HCT116 (cell line): Measurements from ENCODE around the gene CD58. TPM values are rescaled to one million over a fixed set of nuclear protein-coding genes. Genes with fewer than 3 reads are reported as not detected.
"Not testable (repeated sequence)": the region's sequence is repeated elsewhere in the genome, so short reads cannot be mapped to it uniquely, and the experiment has no call there.

ENCODE experiments used
- ATAC-seq: fragments of 200-7000 bp; cut with Tn5 transposase; 2 replicates; pipeline ENCODE4 v1.9.1; 2020; ENCODE audit warnings: mild to moderate bottlenecking, moderate library complexity
- BruUV-seq: library from RNA; stranded (reverse); fragments of 400-500 nt; replicated peaks from 2 replicates; lab custom pipeline; 2021; lab: Mats Ljungman, UMichigan
- CTCF ChIA-PET: fragments of 300-600 bp; sonication (Branson Sonifier 250); formaldehyde crosslinking; loops from one replicate; lab custom pipeline; 2021; ENCODE audit warnings: antibody characterized with exemption; lab: Charles Lee
- POLR2A ChIA-PET: fragments of 300-600, 350-600 bp; sonication (Branson Sonifier 250); formaldehyde crosslinking; loops from one replicate; lab custom pipeline; 2021; ENCODE audit warnings: antibody characterized with exemption; lab: Charles Lee
- RAD21 ChIA-PET, 2 experiments: fragments of 300-600 bp; sonication (Branson Sonifier 250); formaldehyde crosslinking; loops; one replicate each; lab custom pipeline; 2023; ENCODE audit warnings: low total read pairs in 2 of 2; ENCODE audit not compliant: uncharacterized antibody in 2 of 2, unreplicated experiment in 2 of 2, low non-redundant PET in 1 of 2; lab: Charles Lee
- DNase-seq: peaks from one replicate; pipeline ENCODE4 v3.0.0-alpha.2; 2010; ENCODE audit warnings: low read depth, low spot score
- H2AFZ ChIP-seq: fragments of 200-600 bp; shearing (Covaris generic), sonication (generic); 2 replicates; pipeline ENCODE4 v1.6.1; 2017; ENCODE audit warnings: low read depth, mixed run types, mixed read lengths, antibody characterized with exemption, low read length; ENCODE audit not compliant: poor library complexity, severe bottlenecking
- H3K27ac ChIP-seq: 2 replicates; pipeline ENCODE4 v1.5.1; 2012; ENCODE audit warnings: low read depth, low read length
- H3K27me3 ChIP-seq: fragments of 200-600 bp; sonication (generic); 2 replicates; pipeline ENCODE4 v1.6.1; 2016; ENCODE audit warnings: mixed run types, low read length, mixed read lengths; ENCODE audit not compliant: insufficient read depth
- H3K36me3 ChIP-seq, 2 experiments: fragments of 200-500 bp in 1 of 2; fragments of 200-600 bp in 1 of 2; sonication (Bioruptor generic) in 1 of 2; sonication (generic) in 1 of 2; 2 replicates each; pipeline versions ENCODE4 v1.5.1 to v1.6.1; 2014 to 2016; ENCODE audit warnings: low read length in 2 of 2, inconsistent platforms in 1 of 2, mixed read lengths in 1 of 2, mixed run types in 1 of 2; ENCODE audit not compliant: insufficient read depth in 2 of 2, control insufficient read depth in 1 of 2
- H3K4me1 ChIP-seq, 2 experiments: fragments of 200-600 bp in 1 of 2; sonication (generic) in 1 of 2; 2 replicates each; pipeline versions ENCODE4 v1.5.1 to v1.6.1; 2012 to 2017; ENCODE audit warnings: low read length in 2 of 2, inconsistent platforms in 1 of 2, mild to moderate bottlenecking in 1 of 2, mixed read lengths in 1 of 2, mixed run types in 1 of 2, moderate library complexity in 1 of 2; ENCODE audit not compliant: insufficient read depth in 2 of 2, control insufficient read depth in 1 of 2
- H3K4me2 ChIP-seq: fragments of 200-600 bp; sonication (generic); 2 replicates; pipeline ENCODE4 v1.6.1; 2017; ENCODE audit warnings: mixed run types, low read length, mixed read lengths
- H3K4me3 ChIP-seq, 2 experiments: fragments of 200-600 bp in 1 of 2; sonication (generic) in 1 of 2; replicated peaks in 1 of 2; 2 replicates each; pipeline ENCODE4 v1.5.1; 2011 to 2016; ENCODE audit warnings: low read length in 2 of 2, control low read depth in 1 of 2, low read depth in 1 of 2, mild to moderate bottlenecking in 1 of 2, mixed read lengths in 1 of 2, mixed run types in 1 of 2
- H3K79me2 ChIP-seq: fragments of 200-600 bp; sonication (generic); 2 replicates; pipeline ENCODE4 v1.6.1; 2017; ENCODE audit warnings: mild to moderate bottlenecking, mixed run types, low read length, moderate library complexity, mixed read lengths; ENCODE audit not compliant: insufficient read depth
- H3K9ac ChIP-seq: fragments of 200-600 bp; sonication (generic); 2 replicates; pipeline ENCODE4 v1.6.1; 2016; ENCODE audit warnings: low read length, mixed read lengths
- H3K9me2 ChIP-seq: fragments of 200-600 bp; sonication (generic), shearing (Covaris generic); 2 replicates; pipeline ENCODE4 v1.6.1; 2017; ENCODE audit warnings: mixed run types, mild to moderate bottlenecking, moderate library complexity; ENCODE audit not compliant: insufficient read depth
- H3K9me3 ChIP-seq, 2 experiments: fragments of 200-500 bp in 1 of 2; fragments of 200-600 bp in 1 of 2; sonication (Bioruptor generic) in 1 of 2; sonication (generic) in 1 of 2; 2 replicates each; pipeline ENCODE4 v1.6.1; 2014 to 2017; ENCODE audit warnings: low read length in 2 of 2, mixed read lengths in 2 of 2, inconsistent platforms in 1 of 2, low read depth in 1 of 2, mild to moderate bottlenecking in 1 of 2, mixed run types in 1 of 2, moderate library complexity in 1 of 2; ENCODE audit not compliant: control insufficient read depth in 1 of 2, insufficient read depth in 1 of 2
- H4K20me1 ChIP-seq: fragments of 200-600 bp; sonication (generic), shearing (Covaris generic); 2 replicates; pipeline ENCODE4 v1.6.1; 2017; ENCODE audit warnings: mixed run types, mild to moderate bottlenecking, moderate library complexity; ENCODE audit not compliant: insufficient read depth
- CTCF ChIP-seq, 3 experiments: fragments of 200-600 bp in 1 of 3; sonication (generic) in 1 of 3; IDR thresholded peaks in 2 of 3; conservative IDR thresholded peaks in 1 of 3; 2 replicates each; pipeline ENCODE4 v1.5.1; 2012 to 2017; ENCODE audit warnings: low read depth in 2 of 3, low read length in 2 of 3, antibody characterized with exemption in 1 of 3, borderline replicate concordance in 1 of 3, control low read depth in 1 of 3, mild to moderate bottlenecking in 1 of 3, mixed read lengths in 1 of 3, mixed run types in 1 of 3, moderate library complexity in 1 of 3; ENCODE audit not compliant: insufficient read depth in 1 of 3
- POLR2A ChIP-seq: IDR thresholded peaks from 2 replicates; pipeline ENCODE4 v1.7.0; 2011; ENCODE audit warnings: borderline replicate concordance; ENCODE audit not compliant: insufficient read depth, insufficient read length; ENCODE audit errors: extremely low read depth
- RAD21 ChIP-seq: IDR thresholded peaks from 2 replicates; pipeline ENCODE4 v1.6.1; 2012; ENCODE audit warnings: low read depth, mild to moderate bottlenecking
- ZBTB33 ChIP-seq: IDR thresholded peaks from 2 replicates; pipeline ENCODE4 v1.6.1; 2011; ENCODE audit warnings: mild to moderate bottlenecking, low read length, moderate library complexity; ENCODE audit not compliant: insufficient replicate concordance; ENCODE audit errors: extremely low read depth
- ZNF274 ChIP-seq: fragments of 200-500 bp; sonication (Bioruptor generic); IDR thresholded peaks from 2 replicates; pipeline ENCODE4 v1.6.1; 2014; ENCODE audit warnings: mild to moderate bottlenecking, low read depth, low read length, inconsistent platforms
- intact Hi-C: fragments of 100-400 bp; cut with micrococcal nuclease; formaldehyde crosslinking; loops from 2 replicates; pipeline ENCODE4 v1.10.0; 2022
- total RNA-seq: library from RNA; stranded (reverse); gene quantifications from one replicate; pipeline ENCODE4 v1.2.1, GENCODE V29; 2021; ENCODE audit not compliant: unreplicated experiment

The CD58 gene
- total RNA-seq, 1 experiment from 2014 or later: 18.0 TPM

- H3K27me3 ChIP-seq, CTCF ChIA-PET, H3K36me3 ChIP-seq, ATAC-seq, POLR2A ChIA-PET, H2AFZ ChIP-seq, H3K9me3 ChIP-seq, H3K4me2 ChIP-seq, H3K9ac ChIP-seq, intact Hi-C loops, BruUV-seq, H3K9me2 ChIP-seq, H3K4me3 ChIP-seq, H3K27ac ChIP-seq, RAD21 ChIA-PET, DNase-seq, H4K20me1 ChIP-seq: not testable (repeated sequence)
- Histone ChIP-seq H3K79me2 (peaks cover 75% of the 10 kb centered on the region), H3K4me1 (peaks cover 13 to 24% of the 10 kb centered on the region in 2 experiments)
Measured at GRCh38 chr1:116562465-116562864, 8.4 kb downstream of the CD58 start.

DNA sequence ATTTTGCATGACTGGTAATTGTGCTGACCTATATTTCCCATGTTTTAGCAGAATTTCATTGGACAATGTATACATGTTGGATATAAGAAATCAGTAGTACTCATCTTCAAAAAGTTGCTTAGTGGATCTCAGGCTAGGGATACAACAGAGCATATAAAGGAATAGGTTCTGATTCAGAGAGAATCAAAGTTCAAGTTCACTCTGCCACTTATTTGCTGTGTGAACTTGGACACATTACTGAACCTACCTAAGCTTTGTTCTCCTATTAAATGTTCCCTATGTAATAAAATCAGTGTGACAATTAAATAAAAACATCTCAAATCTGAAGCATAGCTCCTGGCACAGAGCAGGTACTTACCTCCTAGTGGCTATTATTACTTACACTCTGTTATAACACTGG, 9.3 kb downstream of the CD58 start:
- ChIA-PET RAD21 (no interaction called here), POLR2A (no interaction called here), CTCF (no interaction called here)
- Histone ChIP-seq H3K4me1 (peaks cover 20 to 33% of the 10 kb centered on the region in 2 experiments), H3K4me2 (no peak overlapping the region), H2AFZ (no peak overlapping the region), H3K27ac (no peak overlapping the region), H4K20me1 (no peaks in the 10 kb centered on the region), H3K36me3 (no peaks in the 10 kb centered on the region), H3K9me3 (no peaks in the 10 kb centered on the region), H3K9me2 (no peaks in the 10 kb centered on the region), H3K4me3 (no peak overlapping the region), H3K27me3 (no peaks in the 10 kb centered on the region), H3K9ac (no peak overlapping the region), H3K79me2 (peaks cover 71% of the 10 kb centered on the region)
- BruUV-seq: no TSS peak
- intact Hi-C loops: no loop called here
- ATAC-seq (no peak), DNase-seq (no peak)
- no peak for TF ChIP-seq CTCF (IDR thresholded peaks at IDR 0.05 in 2 of 3, conservative IDR thresholded peaks at IDR 0.05 in 1 of 3; ENCODE audit: borderline replicate concordance in 1 of 3, insufficient read depth in 1 of 3, low read depth in 2 of 3, low read length in 2 of 3)
- TF ChIP-seq ZNF274: no peak
- no peak for TF ChIP-seq ZBTB33
- TF ChIP-seq RAD21: no peak
- TF ChIP-seq POLR2A: no peak
